HepG2 (cell line): Measurements from ENCODE around the gene PRKCZ. TPM values are rescaled to one million over a fixed set of nuclear protein-coding genes. Genes with fewer than 3 reads are reported as not detected.
A peak's percentile ranks its signal among the peaks of the same experiment; 100 is the strongest.

Experiments
- ERF ChIP-seq: IDR thresholded peaks from 2 replicates; pipeline ENCODE4 v1.6.1; 2018; ENCODE audit warnings: missing biosample characterization, missing genetic modification reagents
- GABPA ChIP-seq, 2 experiments: IDR thresholded peaks; 2 replicates each; pipeline ENCODE4 v1.6.1; 2011 to 2016; ENCODE audit warnings: low read depth in 2 of 2, low read length in 1 of 2, missing biosample characterization in 1 of 2, missing genetic modification characterization in 1 of 2
- HHEX ChIP-seq: IDR thresholded peaks from 2 replicates; pipeline ENCODE4 v1.6.1; 2016; ENCODE audit warnings: control low read depth
- LCORL ChIP-seq, 2 experiments: fragments of 450-650 bp in 1 of 2; sonication (generic) in 1 of 2; formaldehyde crosslinking in 1 of 2; IDR thresholded peaks; 2 replicates each; pipeline versions ENCODE4 v1.5.0 to v1.6.1; 2017 to 2020; ENCODE audit warnings: antibody characterized with exemption in 1 of 2, missing genetic modification reagents in 1 of 2
- NFE2L1 ChIP-seq: sonication (generic); formaldehyde crosslinking; IDR thresholded peaks from 2 replicates; pipeline ENCODE4 v1.4.0; 2020; ENCODE audit warnings: missing genetic modification reagents, mild to moderate bottlenecking, borderline replicate concordance
- RBM39 ChIP-seq: fragments of 200-400 bp; formaldehyde crosslinking; IDR thresholded peaks from one replicate; pipeline ENCODE4 v1.6.1; 2018; ENCODE audit warnings: antibody characterized with exemption, mild to moderate bottlenecking, low read depth, low read length; ENCODE audit not compliant: poor library complexity, severe bottlenecking
- RFXAP ChIP-seq: sonication (generic); formaldehyde crosslinking; IDR thresholded peaks from 2 replicates; pipeline ENCODE4 v1.4.0; 2020; ENCODE audit warnings: missing genetic modification reagents, borderline replicate concordance
- SMARCC2 ChIP-seq: fragments of 450-650 bp; IDR thresholded peaks from 2 replicates; pipeline ENCODE4 v1.6.1; 2017; ENCODE audit warnings: antibody characterized with exemption, mild to moderate bottlenecking
- TFAP4 ChIP-seq: sonication (generic); IDR thresholded peaks from 2 replicates; pipeline ENCODE4 v1.6.1; 2016; ENCODE audit warnings: low read depth, borderline replicate concordance
- THAP11 ChIP-seq: IDR thresholded peaks from 2 replicates; pipeline ENCODE4 v1.6.1; 2016; ENCODE audit warnings: missing biosample characterization, missing genetic modification reagents
- WIZ ChIP-seq: sonication (generic); formaldehyde crosslinking; IDR thresholded peaks from 2 replicates; pipeline ENCODE4 v1.5.1; 2020; ENCODE audit warnings: mild to moderate bottlenecking, missing genetic modification reagents
- ZFP37 ChIP-seq: sonication (generic); formaldehyde crosslinking; IDR thresholded peaks from 2 replicates; pipeline ENCODE4 v1.4.0; 2020; ENCODE audit warnings: missing genetic modification reagents, borderline replicate concordance
- ZFP41 ChIP-seq: sonication (generic); formaldehyde crosslinking; IDR thresholded peaks from 2 replicates; pipeline ENCODE4 v1.4.0; 2020; ENCODE audit warnings: mild to moderate bottlenecking, missing genetic modification reagents, borderline replicate concordance
- ZNF10 ChIP-seq: sonication (generic); formaldehyde crosslinking; IDR thresholded peaks from 2 replicates; pipeline ENCODE4 v1.4.0; 2020; ENCODE audit warnings: mild to moderate bottlenecking, low read depth, missing genetic modification reagents, borderline replicate concordance
- ZNF33A ChIP-seq: sonication (generic); formaldehyde crosslinking; IDR thresholded peaks from 2 replicates; pipeline ENCODE4 v1.5.1; 2020; ENCODE audit warnings: missing genetic modification reagents, mild to moderate bottlenecking, moderate library complexity, borderline replicate concordance
- ZNF354B ChIP-seq: sonication (generic); formaldehyde crosslinking; IDR thresholded peaks from 2 replicates; pipeline ENCODE4 v1.8.0; 2022; ENCODE audit warnings: mild to moderate bottlenecking, missing genetic modification reagents
- ZNF580 ChIP-seq: IDR thresholded peaks from 2 replicates; pipeline ENCODE4 v1.6.1; 2016; ENCODE audit warnings: low read depth, borderline replicate concordance
- ZNF609 ChIP-seq: sonication (generic); formaldehyde crosslinking; IDR thresholded peaks from 2 replicates; pipeline ENCODE4 v1.4.0; 2020; ENCODE audit warnings: mild to moderate bottlenecking, missing genetic modification reagents, borderline replicate concordance
- ZNF792 ChIP-seq: IDR thresholded peaks from 2 replicates; pipeline ENCODE4 v1.6.1; 2016
- polyA plus RNA-seq, 8 experiments: library from polyadenylated mRNA; depleted of rRNA in 3 of 8; stranded (reverse) in 7 of 8; unstranded in 1 of 8; fragments of >200 nt; fragmentation: Illumina TruSeq in 4 of 8; extraction: Trizol in 4 of 8; gene quantifications; 2 replicates each; pipeline versions ENCODE4 v1.2.1 to v1.2.3, GENCODE V29; 2011 to 2016; ENCODE audit warnings: low read depth in 4 of 8, missing spikeins in 1 of 8, mixed read lengths in 1 of 8; ENCODE audit not compliant: insufficient read depth in 1 of 8
- total RNA-seq, 5 experiments: library from RNA; depleted of rRNA; stranded (reverse); fragments of >200 nt; fragmentation: Illumina TruSeq; extraction: Trizol; gene quantifications; 2 replicates each; pipeline ENCODE4 v1.2.3, GENCODE V29; 2016; ENCODE audit warnings: low read depth in 1 of 5
- TF ChIP-seq, protein P1 (sequence below): sonication (generic); formaldehyde crosslinking; IDR thresholded peaks from 2 replicates; pipeline ENCODE4 v1.4.0; 2020; ENCODE audit warnings: missing genetic modification reagents, mild to moderate bottlenecking, borderline replicate concordance

Gene PRKCZ
- total and polyA plus RNA-seq, 2 of the 13 experiments (the other 11 are each of a cell fraction or from before 2014, with no cell fraction given) = 34.7 to 85.2 TPM

DNA sequence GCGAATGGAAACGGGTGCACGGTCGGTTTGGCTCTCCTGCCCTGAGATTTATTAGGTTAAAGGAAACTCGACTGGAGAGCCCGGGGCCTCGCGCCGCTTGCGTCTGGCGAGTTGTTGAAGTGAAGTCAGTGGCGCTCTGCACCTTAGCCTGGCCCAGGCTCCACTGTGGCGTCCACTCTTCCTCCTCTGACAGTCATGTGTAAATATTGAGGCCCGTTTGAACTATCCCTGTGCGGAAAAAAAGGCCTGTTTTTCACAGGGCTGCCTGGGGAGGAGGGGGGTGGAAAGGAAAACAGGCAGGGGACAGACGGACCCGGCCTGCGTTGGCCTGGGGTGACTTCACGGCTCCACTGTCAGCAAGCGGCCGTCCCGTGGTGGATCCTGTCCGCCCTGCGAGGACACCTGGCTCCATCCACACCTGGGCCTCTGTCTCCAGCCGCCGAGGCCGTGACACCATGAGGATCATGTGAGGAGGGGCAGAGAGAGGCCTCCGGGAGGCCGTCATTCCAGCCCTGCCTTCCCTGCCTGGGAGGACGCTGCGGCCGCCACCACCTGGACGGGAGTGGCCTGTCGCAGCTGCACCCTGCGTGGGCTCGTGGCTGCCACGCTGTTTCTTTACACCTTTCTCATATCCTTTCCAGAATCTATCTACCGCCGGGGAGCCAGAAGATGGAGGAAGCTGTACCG, 84.6 kb downstream of the PRKCZ start (continued):
- TF ChIP-seq, protein P1, sequence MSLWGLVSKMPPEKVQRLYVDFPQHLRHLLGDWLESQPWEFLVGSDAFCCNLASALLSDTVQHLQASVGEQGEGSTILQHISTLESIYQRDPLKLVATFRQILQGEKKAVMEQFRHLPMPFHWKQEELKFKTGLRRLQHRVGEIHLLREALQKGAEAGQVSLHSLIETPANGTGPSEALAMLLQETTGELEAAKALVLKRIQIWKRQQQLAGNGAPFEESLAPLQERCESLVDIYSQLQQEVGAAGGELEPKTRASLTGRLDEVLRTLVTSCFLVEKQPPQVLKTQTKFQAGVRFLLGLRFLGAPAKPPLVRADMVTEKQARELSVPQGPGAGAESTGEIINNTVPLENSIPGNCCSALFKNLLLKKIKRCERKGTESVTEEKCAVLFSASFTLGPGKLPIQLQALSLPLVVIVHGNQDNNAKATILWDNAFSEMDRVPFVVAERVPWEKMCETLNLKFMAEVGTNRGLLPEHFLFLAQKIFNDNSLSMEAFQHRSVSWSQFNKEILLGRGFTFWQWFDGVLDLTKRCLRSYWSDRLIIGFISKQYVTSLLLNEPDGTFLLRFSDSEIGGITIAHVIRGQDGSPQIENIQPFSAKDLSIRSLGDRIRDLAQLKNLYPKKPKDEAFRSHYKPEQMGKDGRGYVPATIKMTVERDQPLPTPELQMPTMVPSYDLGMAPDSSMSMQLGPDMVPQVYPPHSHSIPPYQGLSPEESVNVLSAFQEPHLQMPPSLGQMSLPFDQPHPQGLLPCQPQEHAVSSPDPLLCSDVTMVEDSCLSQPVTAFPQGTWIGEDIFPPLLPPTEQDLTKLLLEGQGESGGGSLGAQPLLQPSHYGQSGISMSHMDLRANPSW (CRISPR knock-in tag) = peak; percentile 60; the same call in 1 of the 2 replicates
- no peak for TF ChIP-seq NFE2L1 (CRISPR knock-in tag)
- TF ChIP-seq RBM39 = no peak
- peak; percentile 31; the same call in 1 of the 2 replicates for TF ChIP-seq ZFP41
- no peak for TF ChIP-seq ZFP37
- TF ChIP-seq ZNF354B (CRISPR knock-in tag) = no peak
- no peak for TF ChIP-seq SMARCC2
- TF ChIP-seq THAP11 = peak; percentile 24; the same call in 1 of the 2 replicates
- no peak for TF ChIP-seq GABPA (IDR thresholded peaks at IDR 0.05; ENCODE audit: low read depth, low read length)
- TF ChIP-seq GABPA (CRISPR knock-in tag; IDR thresholded peaks at IDR 0.05; ENCODE audit: low read depth) = no peak
- TF ChIP-seq ZNF33A (CRISPR knock-in tag) = no peak
- TF ChIP-seq LCORL (IDR thresholded peaks at IDR 0.05) = no peak
- TF ChIP-seq LCORL (CRISPR knock-in tag; IDR thresholded peaks at IDR 0.05) = peak; percentile 78
- TF ChIP-seq WIZ (CRISPR knock-in tag) = no peak
- TF ChIP-seq RFXAP (CRISPR knock-in tag) = peak; percentile 65; the same call in 1 of the 2 replicates
- peak; percentile 69; the same call in 1 of the 2 replicates for TF ChIP-seq ZNF609 (CRISPR knock-in tag)
- TF ChIP-seq HHEX (CRISPR knock-in tag) = no peak
- peak; percentile 27; the same call in 1 of the 2 replicates for TF ChIP-seq TFAP4
- TF ChIP-seq ZNF10 = no peak
- peak; percentile 82; the same call in 1 of the 2 replicates for TF ChIP-seq ZNF580 (CRISPR knock-in tag)
- peak; percentile 84 for TF ChIP-seq ERF (CRISPR knock-in tag)
- 0 out of 2 replicates have a peak, but pooled peaks have one; percentile 85 for TF ChIP-seq ZNF792 (CRISPR knock-in tag)
